ENCODE measurements around the gene EIF4E. TPM values are rescaled to one million over a fixed set of nuclear protein-coding genes. Genes with fewer than 3 reads are reported as not detected.

The EIF4E gene
- total RNA-seq, 1 experiment from 2014 or later, result 104 TPM

DNA sequence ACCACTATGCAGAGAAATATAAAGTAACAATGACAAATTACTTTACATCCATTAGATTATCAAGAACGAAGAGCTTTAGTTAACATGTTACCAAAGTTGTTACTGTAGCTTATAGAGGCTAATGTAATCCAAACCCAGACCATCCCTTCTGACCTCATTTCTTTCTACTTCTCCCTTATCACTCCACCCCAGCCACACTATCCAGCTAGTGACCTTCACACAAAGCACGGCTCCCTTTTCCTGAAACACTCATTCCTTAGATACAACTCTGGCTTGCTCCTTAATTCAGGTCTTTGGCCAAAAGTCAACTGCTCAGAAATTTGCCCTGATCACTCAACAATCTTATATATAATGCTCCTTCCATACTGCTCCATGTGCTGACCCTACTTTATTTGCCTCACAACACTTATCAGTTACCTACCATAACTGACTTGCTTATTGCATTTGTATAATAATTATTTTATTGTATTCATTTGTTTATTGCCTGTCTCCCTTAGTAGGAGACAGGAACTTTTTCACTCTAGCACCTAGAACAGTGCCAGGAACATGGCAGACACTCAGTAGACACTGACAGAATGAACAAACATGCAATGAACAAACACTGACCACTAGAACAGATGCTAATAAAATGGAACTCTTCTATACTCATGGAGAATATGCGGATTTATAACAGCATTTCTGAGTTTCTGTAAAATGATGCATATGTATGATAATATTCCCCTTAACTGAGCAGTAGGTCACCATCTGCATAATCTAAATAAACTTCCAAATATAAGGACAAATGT lies 67.6 kb downstream of the EIF4E start:
- no peaks in the 10 kb centered on the region for H3K27me3 Mint-ChIP-seq (ENCODE audit: insufficient read depth, unreplicated experiment)
- no TSS peak for BruUV-seq (replicated peaks)
- no peak for DNase-seq (ENCODE audit: unreplicated experiment)
- POLR2A ChIA-PET, result no interaction called here
- no peaks in the 10 kb centered on the region for H3K9me3 Mint-ChIP-seq (ENCODE audit: unreplicated experiment)
- H3K4me1 Mint-ChIP-seq (ENCODE audit: insufficient read depth, unreplicated experiment), result peaks cover 8% of the 10 kb centered on the region
- TF ChIP-seq, protein P1, sequence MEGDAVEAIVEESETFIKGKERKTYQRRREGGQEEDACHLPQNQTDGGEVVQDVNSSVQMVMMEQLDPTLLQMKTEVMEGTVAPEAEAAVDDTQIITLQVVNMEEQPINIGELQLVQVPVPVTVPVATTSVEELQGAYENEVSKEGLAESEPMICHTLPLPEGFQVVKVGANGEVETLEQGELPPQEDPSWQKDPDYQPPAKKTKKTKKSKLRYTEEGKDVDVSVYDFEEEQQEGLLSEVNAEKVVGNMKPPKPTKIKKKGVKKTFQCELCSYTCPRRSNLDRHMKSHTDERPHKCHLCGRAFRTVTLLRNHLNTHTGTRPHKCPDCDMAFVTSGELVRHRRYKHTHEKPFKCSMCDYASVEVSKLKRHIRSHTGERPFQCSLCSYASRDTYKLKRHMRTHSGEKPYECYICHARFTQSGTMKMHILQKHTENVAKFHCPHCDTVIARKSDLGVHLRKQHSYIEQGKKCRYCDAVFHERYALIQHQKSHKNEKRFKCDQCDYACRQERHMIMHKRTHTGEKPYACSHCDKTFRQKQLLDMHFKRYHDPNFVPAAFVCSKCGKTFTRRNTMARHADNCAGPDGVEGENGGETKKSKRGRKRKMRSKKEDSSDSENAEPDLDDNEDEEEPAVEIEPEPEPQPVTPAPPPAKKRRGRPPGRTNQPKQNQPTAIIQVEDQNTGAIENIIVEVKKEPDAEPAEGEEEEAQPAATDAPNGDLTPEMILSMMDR (IDR thresholded peaks at IDR 0.05; ENCODE audit: unreplicated experiment), result no peak
- H3K36me3 Mint-ChIP-seq (ENCODE audit: insufficient read depth, unreplicated experiment), result no peaks in the 10 kb centered on the region
- intact Hi-C loops (cut with micrococcal nuclease), result loop anchor here (10.0 kb wide), 1 partner anchor 396 kb away; no protein-coding TSS in a partner anchor
- H3K27ac Mint-ChIP-seq (ENCODE audit: low read depth, unreplicated experiment), result no peak overlapping the region
- CTCF ChIA-PET, result interaction anchor here (1.0 to 1.1 kb wide), 2 partner anchors 195 to 393 kb away, joined by 4 to 5 read pairs; no protein-coding TSS in a partner anchor
- no peak overlapping the region for H3K4me3 Mint-ChIP-seq (ENCODE audit: unreplicated experiment)

DNA sequence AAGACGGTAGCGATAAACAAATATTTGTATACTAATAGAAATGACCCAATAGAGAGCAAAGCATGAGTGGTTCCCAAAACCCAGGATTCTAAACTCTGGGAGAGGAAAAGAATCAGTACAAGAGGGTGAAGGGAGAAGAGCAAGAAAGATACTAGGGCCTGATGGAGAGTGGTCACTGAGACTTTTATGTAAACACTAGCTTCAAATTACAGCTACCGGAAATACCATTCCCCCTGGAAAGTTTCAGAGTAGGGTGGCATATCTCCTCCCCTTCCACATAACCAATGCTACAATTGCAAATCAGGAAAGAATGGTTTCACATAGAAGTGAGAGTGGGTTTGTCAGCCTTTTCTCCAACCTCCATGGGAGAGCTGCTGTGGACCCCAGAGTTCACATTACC lies 77.1 kb downstream of the EIF4E start:
- CTCF ChIA-PET, result interaction anchor here (0.6 to 0.8 kb wide), 2 partner anchors 134 to 393 kb away, joined by 3 read pairs; no protein-coding TSS in a partner anchor
- Mint-ChIP-seq H3K27ac (ENCODE audit: low read depth, unreplicated experiment) (no peak overlapping the region), H3K4me3 (ENCODE audit: unreplicated experiment) (no peak overlapping the region)

DNA sequence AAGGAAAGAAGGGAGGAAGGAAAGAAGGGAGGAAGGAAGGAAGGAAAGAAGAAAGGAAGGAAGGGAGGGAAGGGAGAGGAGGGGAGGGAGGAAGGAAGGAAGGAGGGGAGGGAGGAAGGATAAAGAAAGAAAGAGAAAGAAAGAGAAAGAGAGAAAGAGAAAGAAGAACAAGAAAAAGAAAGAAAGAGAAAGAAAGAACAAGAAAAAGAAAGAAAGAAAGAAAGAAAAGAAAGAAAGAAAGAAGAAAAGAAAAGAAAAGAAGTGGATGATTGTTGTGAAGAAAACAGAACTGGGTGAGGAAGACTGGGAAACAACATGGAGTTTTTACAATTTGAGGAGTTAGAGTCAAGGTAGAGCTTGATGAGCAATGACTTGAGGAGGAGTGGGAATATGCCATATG lies 78.0 kb downstream of the EIF4E start:
- Mint-ChIP-seq H3K4me3 (ENCODE audit: unreplicated experiment) (no peak overlapping the region), H3K27me3 (ENCODE audit: insufficient read depth, unreplicated experiment) (peaks cover 14% of the 10 kb centered on the region), H3K27ac (ENCODE audit: low read depth, unreplicated experiment) (no peak overlapping the region), H3K9me3 (ENCODE audit: unreplicated experiment) (no peaks in the 10 kb centered on the region), H3K36me3 (ENCODE audit: insufficient read depth, unreplicated experiment) (no peaks in the 10 kb centered on the region), H3K4me1 (ENCODE audit: insufficient read depth, unreplicated experiment) (no peaks in the 10 kb centered on the region)
- intact Hi-C loops (cut with micrococcal nuclease), result no loop called here
- POLR2A ChIA-PET, result no interaction called here
- TF ChIP-seq, protein P1 (IDR thresholded peaks at IDR 0.05; ENCODE audit: unreplicated experiment), result no peak
- BruUV-seq (replicated peaks), result no TSS peak
- CTCF ChIA-PET, result interaction anchor here (0.6 kb wide), 1 partner anchor 536 kb away, joined by 4 read pairs; no protein-coding TSS in a partner anchor
- no peak for DNase-seq (ENCODE audit: unreplicated experiment)

More for the DNA sequence above, 77.1 kb downstream of the EIF4E start:
- no TSS peak for BruUV-seq (replicated peaks)
- Mint-ChIP-seq H3K4me1 (ENCODE audit: insufficient read depth, unreplicated experiment) (no peaks in the 10 kb centered on the region), H3K9me3 (ENCODE audit: unreplicated experiment) (no peaks in the 10 kb centered on the region), H3K36me3 (ENCODE audit: insufficient read depth, unreplicated experiment) (no peaks in the 10 kb centered on the region), H3K27me3 (ENCODE audit: insufficient read depth, unreplicated experiment) (peaks cover 14% of the 10 kb centered on the region)
- intact Hi-C loops (cut with micrococcal nuclease), result no loop called here
- POLR2A ChIA-PET, result no interaction called here
- TF ChIP-seq, protein P1 (IDR thresholded peaks at IDR 0.05; ENCODE audit: unreplicated experiment), result no peak
- peak; percentile 36 for DNase-seq (ENCODE audit: unreplicated experiment)

DNA sequence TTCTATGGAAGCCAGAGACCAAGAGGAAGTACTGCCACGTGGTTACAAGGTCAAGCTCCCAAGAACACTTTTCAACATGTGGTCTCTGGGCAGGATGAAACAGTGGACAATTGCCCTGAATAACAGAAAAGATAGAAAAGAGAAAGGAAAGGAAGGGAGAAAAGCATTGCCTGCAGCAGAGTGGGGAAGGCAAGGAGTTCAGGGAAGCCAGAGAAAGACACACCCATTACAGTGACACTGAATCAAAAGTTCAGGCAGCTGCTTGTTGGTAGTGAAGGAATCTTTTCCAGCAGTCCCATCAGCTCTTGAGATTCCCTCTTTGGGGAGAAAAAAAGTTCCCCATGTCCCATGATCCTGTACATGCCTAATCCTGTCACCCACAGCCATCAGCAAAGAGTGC lies 80.5 kb downstream of the EIF4E start:
- no peaks in the 10 kb centered on the region for H3K4me1 Mint-ChIP-seq (ENCODE audit: insufficient read depth, unreplicated experiment)
- no TSS peak for BruUV-seq (replicated peaks)

More for the DNA sequence above, 80.5 kb downstream of the EIF4E start:
- H3K27ac Mint-ChIP-seq (ENCODE audit: low read depth, unreplicated experiment), result no peak overlapping the region
- DNase-seq (ENCODE audit: unreplicated experiment), result no peak
- ChIA-PET CTCF (interaction anchor here (0.7 kb wide), 1 partner anchor 370 kb away, joined by 3 read pairs; no protein-coding TSS in a partner anchor), POLR2A (no interaction called here)
- TF ChIP-seq, protein P1 (IDR thresholded peaks at IDR 0.05; ENCODE audit: unreplicated experiment), result no peak
- H3K4me3 Mint-ChIP-seq (ENCODE audit: unreplicated experiment), result no peak overlapping the region
- intact Hi-C loops (cut with micrococcal nuclease), result no loop called here
- no peaks in the 10 kb centered on the region for H3K9me3 Mint-ChIP-seq (ENCODE audit: unreplicated experiment)
- peaks cover 14% of the 10 kb centered on the region for H3K27me3 Mint-ChIP-seq (ENCODE audit: insufficient read depth, unreplicated experiment)
- no peaks in the 10 kb centered on the region for H3K36me3 Mint-ChIP-seq (ENCODE audit: insufficient read depth, unreplicated experiment)

Measured in MCF 10A (cell line).